DMS 273 (cell line): ENCODE measurements around the gene RFC2.
"Not testable (repeated sequence)": the region's sequence is repeated elsewhere in the genome, so short reads cannot be mapped to it uniquely, and the experiment has no call there.

Experiments used
- DNase-seq: peaks from one replicate; lab custom pipeline; 2025; ENCODE audit not compliant: unreplicated experiment; lab: John Stamatoyannopoulos, UW

Gene RFC2

DNA sequence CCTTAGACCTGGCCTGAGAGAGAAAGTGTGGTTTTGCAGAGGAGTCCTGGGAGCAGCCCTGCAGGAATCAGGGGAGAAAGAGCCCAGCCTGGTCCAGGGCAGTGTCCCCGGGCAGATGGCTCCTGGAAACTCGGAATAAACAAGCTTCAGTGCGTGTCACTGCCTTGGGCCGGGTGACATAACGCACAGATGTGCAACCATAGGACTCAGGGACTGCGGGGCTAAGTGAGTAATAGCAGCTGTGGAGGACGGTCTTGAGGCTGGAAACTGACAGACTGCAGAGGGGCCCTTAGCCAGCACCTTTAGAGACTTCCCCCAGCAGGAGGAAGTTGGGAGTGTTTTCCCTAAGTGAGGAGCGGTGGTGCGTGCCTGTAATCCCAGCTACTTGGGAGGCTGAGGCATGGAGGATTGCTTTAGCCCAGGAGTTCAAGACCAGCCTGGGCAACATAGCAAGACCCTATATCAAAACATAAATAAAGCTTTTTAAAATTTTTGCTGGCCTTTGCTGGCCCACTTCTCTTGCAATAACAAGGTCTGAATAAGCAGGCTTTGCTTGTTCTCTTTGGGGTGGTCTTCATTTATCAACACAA, 29.8 kb upstream of the RFC2 start:
- DNase-seq = peak; percentile 71

DNA sequence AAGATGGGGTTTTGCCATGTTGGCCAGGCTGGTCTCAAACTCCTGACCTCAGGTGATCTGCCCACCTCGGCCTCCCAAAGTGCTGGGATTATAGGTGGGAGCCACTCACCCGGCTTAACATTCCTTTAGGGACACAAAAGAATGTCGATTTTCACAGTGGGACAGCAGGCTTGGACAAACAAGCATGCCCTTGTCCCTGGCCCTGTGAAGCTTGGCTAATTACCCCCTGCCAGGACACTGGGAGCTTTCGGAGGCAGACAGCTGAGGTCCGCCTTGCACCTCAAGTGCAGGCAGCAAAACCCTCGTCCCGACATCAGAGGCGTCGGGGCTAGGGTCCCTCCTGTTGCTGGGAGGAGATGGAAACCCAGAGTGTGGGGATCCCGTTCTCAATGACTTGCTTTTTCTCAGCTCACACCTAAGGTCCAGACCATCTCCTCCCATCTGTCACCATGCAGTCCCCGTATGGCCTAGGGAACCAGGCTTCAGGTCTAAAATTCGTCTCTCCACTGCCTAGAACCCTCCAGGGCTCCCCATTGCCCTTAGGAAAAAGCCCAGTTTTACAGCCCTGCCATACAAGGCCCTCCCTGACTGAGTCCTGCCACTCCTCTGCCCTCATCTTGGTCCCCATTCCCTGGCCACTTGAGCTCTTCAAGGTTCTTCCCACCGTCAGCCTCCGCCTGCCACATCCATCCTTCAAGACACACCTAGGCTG, 28.7 kb upstream of the RFC2 start:
- no peak for DNase-seq

DNA sequence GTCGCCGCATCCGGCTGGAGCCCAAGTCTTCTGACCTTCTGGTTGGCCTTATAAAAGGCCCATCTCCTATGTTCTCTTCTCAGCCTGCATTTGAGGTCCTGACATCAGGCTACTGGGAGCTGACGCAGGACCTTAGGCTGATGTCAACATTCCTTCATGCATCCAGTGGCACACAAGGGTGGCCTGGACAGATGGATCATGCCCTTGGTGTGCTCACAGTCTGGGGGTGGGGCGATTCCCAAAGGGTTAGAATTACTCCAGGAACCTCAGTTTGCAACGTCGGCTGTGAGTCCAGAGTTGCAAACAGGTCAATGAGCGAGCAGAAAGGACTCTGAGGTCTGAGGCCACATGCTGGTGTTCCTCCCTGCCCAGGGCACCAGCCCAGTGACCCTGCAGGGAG, 26.8 kb upstream of the RFC2 start:
- DNase-seq = no peak

DNA sequence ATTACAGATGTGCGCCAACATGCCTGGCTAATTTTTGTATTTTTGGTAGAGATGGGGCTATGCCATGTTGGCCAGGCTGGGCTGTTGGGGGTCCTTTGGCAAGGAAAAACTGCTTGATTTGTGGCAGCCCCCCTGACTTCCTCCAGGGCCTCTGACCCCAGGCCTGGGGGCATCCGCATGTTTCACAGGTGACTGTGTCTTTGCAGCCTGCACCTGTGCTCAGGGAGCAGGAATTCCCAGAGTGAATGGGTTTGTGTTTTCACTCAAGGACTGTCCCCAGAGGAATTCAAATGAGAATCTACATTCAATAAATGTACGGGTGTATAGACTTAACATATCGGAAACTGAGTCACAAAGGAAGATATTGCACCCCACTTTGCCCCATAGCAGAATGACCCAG, 23.4 kb upstream of the RFC2 start:
- no peak for DNase-seq

DNA sequence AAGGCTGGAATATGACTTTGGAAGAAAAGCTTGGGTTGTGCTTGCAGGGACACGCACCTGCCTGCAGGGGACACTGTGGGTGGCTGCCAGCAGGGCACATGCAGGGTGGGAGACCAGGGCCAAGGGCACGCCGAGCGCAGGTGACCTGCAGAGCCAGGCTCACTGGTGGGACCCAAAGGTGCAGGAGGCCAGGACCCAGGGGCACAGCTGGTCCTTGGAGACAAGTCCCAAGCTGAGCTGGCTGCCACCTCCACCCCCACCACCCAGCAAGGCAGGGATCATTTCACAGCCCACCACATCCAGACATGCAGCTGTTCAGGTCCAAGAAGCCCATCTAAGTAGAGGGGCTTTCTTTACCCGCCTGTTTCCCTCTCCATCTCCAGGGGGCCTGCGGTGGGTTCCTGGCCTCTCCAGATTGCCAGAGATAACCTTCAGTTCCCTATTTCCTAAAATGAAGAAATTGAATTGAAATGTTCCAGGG, 21.2 kb upstream of the RFC2 start:
- DNase-seq = peak; percentile 69

DNA sequence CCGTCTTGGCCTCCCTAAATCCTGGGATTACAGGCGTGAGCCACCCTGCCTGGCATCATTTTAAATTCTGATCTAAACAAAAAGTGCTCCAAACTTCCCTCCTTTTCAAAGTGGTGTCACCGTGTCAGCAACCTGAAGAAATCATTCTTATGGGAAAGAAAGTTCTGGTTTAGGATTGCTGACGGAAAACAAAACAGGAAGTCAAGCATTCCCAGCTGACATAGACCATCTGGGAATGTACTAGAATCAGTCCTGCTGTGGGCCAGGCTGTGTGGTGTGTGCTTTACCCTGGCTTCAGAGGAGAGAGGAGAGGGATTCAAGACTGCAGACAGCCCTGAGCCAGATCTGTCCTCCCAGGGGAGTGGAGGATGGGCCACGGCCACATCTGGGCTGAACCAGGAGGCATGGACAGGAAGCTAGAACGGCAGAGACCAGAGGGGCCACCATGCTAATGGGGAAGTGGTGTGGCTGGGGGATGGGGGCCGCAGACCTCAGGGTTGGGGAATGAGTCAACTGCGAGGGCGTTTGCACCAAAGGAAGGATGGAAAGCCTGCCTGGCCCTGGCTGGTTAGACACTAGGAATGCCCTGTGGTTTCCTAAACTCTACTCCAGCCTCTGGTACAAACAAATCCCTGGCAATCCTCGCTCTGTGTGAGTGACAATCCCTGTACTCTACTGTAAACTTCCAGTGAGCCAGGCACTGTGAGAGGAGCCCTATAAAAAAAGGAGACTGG, 18.3 kb upstream of the RFC2 start:
- no peak for DNase-seq

DNA sequence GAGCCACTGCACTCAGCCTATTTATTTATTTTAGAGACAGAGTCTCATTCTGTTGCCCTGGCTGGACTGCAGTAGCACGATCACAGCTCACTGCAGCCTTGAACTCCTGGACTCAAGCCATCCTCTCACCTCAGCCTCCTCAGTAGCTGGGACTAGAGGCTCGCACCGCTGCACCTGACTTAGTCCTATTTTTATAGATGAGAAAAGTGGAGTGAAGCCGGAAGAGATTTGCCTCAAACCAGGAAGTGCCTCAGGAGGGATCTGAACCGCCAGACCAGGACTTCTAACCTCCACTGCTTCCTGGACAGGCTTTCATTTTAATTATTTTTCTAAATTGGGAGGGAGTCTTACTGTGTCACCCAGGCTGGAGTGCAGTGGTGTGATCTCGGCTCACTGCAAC, 17.5 kb upstream of the RFC2 start:
- DNase-seq = no peak

DNA sequence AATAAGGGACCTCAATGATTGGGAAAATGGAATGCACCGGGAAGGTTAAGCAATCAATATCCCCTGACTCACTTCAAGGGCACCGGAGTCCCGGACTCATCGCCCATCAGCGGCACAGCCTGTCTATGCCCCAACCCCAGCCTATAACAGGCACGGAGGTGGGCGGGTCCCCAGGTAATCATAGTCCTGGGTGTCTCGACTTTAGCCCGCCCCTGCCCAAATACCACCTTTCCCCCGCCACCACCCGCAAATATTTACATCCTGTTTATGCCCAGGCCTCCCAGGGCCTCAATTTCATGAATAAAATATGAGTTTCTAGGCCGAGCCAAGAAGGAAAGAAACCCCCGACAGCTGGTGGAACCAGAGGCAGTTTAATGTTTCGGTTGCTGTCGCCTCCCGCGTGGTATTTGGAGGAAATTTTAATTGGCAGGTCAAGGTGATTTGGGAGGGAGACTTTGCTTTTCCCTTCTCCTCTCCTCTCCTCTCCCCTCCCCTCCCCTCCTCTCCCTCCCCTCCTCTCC, 15.6 kb upstream of the RFC2 start:
- peak; percentile 97 for DNase-seq

DNA sequence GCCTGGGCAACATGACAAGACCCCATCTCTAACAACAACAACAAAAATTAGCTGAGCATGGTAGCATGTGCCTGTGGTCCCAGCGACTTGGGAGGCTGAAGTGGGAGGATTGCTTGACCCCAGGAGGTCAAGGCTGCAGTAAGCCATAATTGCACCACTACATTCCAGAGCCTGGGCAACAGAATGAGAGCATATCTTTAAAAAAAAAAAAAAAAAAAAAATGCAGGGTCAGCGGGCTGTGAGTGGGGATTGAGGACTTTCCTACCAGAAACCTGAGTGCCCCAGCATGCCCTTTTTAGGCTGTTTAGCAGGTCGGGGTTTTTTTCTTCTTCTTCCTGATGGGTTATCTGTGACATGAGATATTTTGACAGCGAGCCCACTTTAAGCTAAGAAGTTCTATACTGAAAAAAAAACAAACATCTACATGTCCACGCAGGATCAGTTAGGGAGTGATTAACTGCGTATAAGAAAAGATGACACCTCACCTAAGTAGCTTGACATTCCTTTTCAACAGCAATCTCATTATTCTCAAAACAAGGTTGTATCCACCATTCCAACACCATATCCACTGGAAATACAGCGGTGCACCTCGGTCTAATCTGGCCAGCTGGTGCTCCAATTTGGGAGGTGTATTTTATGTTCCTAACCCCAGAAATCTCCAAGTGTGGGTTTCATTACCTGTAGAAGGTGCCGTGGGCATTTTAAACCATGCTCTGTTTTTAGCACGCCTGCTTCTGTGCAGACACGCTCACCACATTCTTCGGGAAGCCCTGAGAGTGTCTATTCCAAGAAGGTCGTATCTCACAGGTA, 13.8 kb upstream of the RFC2 start:
- no peak for DNase-seq

DNA sequence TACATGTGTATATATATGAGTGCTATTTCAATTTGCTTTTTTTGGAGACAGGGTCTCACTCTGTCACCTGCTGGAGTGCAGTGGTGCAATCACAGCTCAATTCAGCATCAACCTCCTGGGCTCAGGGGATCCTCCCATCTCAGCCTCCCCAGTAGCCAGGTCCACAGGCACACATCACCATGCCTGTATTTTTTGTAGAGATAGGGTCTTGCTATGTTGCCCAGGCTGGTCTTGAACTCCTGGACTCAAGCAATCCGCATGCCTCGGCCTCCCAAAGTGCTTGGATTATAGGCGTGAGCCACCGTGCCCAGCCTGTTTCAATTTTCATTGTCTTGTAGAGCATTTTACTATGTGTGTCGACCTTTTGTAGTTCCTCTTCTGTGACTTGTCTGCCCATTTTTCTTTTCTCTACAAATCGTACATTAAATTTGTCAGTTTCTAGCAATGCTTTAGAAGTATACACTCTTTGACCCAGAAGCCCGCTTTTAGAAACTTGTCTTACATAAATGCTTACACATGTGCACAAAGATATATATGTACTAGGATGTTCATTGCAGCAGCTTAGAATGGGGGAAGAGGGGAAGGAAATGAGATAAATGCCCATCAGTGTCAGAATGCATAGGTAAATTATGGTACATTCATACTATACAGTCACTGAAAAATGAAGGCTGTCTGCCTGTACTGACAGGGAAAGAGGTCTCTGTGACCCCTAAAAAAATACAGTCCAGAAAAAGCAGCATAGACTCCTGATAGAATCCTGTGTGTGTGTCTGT, 12.2 kb upstream of the RFC2 start:
- DNase-seq = no peak

DNA sequence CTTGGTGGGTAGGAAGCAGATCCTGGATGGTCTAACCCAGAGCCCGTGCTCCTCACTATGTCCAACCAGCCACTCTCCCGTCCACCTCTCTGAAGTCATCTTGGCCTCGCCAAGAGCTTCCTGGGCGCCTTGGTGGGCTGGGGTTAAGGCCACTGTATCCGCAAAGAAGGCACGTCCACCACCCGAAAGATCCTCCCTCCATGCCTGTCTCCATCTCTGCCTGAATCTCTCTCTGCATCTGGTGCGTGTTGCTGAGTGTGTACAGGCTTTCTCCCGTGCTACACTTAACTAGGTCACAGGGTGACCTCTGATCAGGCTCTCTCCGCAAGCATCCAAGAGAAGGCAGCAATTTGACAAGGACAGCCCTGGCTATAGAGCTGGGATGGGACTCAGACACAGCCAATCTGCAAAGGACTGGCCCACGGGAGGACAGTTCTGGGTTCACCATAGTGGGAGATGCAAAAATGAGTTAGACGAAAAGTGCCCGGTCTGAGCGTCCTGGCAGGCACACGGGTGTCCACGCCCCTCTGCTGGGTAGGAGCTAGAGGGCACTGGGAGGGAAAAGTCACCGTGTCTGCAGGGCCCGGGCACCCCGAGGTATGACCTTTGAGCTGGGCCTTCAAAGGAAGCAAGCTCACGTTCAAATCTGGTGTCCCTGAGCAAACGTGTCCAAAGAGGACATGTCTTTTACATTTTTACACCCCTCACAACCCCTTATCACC, 9.4 kb upstream of the RFC2 start:
- no peak for DNase-seq

DNA sequence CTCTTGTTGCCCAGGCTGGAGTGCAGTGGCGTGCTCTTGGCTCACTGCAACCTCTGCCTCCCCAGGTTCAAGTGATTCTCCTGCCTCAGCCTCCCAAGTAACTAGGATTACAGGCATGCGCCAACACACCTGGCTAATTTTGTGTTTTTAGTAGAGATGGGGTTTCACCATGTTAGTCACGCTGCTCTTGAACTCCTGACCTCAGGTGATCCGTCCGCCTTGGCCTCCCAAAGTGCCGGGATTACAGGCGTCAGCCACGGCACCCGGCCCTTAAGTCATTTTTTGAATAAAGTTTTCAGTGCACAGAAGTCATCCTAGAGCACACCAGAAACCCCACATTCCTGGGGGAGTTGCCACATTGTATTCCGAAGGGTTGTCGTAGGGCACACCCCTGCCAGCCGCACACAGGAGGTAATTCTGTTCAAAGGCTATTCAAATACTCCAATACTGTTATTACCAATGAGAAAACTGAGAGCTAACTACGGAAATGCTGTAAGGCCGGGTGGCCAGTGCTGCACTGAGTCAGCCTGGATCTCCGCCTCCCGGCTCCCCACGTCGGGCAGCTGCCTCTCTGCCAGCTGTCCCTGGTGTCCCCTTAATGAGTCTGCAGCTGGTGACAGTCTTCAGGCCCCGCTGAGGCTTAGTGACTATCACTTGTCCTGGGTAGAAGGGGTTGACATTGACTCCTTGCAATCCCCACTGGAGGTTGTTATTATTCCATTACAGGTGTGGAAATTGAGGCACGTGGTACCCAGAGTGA, 8.6 kb upstream of the RFC2 start:
- no peak for DNase-seq

DNA sequence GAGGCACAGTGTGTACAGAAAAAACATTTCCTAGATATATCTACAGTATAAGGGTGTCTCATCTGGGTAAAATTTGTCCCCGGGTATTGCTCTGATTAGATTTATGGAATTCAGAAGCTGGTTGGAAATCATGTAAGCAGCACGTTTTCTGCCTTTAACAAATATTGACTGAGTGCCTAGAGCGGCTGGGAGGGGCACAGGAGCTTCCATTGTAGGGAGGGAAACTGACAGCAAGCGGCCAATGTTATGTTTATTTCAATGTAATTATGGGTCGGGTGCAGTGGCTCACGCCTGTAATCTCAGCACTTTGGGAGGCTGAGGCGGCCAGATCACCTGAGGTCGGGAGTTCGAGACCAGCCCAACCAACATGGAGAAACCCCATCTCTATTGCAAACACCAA, 4.4 kb upstream of the RFC2 start:
- no peak for DNase-seq

DNA sequence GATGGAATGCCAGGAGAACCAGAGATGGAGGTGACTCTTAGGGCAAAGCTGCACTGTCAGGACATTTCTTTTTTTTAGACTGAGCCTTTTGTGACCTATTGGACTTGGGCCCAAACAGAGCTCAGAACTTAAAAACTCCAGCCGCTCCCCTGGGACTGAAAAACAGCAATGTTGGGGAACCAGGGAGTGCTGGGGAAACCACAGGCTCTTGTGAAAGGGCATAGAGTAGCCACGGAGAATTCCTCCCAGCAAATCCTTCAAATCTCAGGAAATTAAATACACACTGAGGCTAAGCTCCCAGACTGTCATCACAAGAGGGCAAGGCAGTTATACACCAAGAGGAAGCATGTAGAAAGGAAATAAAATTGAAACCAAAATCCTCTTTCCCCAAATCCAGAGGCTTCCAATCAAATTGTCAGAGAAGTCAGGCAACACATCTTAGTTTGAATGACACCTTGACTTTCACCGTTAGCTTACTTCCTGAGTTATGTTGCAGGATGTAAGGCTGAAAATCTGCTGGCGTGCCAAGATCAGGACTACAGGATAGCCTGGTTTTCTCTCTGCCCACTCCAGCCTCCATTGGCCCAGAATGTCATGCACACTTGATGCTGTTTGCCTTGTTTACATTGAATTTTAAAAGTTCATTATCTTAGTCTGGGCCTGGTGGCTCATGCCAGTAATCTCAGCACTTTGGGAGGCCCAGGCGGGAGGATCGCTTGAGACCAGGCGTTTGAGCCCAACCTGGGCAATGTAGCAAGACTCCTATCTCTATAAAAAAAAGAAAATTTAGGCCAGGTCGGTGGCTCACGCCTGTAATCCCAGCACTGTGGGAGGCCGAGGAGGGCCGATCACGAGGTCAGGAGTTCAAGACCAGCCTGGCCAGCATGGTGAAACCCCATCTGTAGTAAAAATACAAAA, 2.6 kb upstream of the RFC2 start:
- no peak for DNase-seq

DNA sequence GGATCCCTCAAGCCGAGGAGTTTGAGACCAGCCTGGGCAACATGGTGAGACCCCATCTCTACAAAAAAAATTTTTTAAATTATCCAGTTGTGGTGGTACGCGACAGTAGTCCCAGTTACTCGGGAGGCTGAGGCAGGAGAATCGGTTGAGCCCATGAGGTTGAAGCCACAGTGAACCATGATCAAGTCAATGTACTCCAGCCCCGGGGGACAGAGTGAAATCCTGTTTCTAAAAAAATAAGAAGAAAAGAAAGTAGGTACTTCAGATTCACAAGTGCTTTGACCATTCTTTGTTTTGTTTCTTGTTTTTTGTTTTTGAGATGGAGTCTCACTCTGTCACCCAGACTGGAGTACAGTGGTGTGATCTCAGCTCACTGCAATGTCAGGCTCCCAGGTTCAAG, 1.3 kb upstream of the RFC2 start:
- DNase-seq = not testable (repeated sequence)

DNA sequence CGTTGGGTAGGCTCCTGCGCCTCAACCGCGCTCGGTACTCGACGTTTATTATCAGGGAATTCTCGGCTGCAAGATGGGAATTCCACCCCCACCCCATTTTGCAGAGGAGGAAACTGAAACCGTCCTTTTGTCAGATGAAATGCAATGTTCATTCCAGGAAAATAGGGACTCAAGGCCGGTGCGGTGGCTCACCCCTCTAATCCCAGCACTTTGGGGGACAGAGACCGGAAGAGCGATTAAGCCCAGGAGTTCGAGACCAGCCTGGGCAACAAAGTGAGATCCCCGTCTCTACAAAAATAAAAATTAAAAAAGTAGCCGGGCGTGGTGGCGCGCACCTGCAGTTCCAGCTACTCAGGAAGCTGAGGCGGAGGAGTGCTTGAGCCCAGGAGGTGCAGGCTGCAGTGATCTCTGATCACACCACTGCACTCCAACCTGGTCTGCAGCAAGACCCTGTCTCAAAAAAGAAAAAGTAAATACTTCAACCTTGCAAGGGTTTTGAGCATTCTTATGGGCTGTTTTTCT, 720 bp upstream of the RFC2 start:
- DNase-seq = no peak

DNA sequence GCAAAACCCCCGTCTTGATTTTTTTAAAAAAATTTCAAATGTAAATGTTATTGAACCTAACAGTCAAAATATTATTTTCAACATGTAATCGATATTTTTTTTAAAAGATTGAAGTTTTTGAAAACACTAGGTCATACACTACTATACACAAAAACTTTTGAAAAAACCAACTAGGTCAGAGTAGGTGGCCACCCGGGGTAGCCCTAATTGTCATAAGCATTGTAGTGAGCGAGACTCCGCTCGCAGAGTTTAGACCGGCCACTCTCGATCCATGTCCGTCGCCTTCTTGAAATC, 417 bp downstream of the RFC2 start:
- DNase-seq = peak; percentile 68

DNA sequence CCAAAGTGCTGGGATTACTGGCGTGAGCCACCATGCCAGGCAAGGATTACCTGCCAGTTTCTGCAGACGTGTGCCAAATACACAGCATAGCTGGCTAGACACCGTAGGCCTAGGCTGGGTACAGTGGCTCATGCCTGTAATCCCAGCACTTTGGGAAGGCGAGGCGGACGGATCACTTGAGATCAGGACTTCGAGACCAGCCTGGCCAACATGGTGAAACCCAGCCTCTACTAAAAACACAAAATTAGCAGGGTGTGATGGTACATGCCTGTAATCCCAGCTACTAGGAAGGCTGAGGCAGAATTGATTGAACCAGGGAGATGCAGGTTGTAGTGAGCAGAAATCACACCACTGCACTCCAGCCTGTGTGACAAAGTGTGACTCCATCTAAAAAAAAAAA, 868 bp downstream of the RFC2 start:
- DNase-seq = peak; percentile 45
